Activated naive CD4-positive, alpha-beta T cell treated with anti-CD3 and anti-CD28 coated beads, Interleukin-2, amount 50 U/mL, for 72 hours (primary cell): ENCODE measurements around the gene DENND2D. TPM values are rescaled to one million over a fixed set of nuclear protein-coding genes. Genes with fewer than 3 reads are reported as not detected.

Experiments
- ATAC-seq, 2 donors: fragments of 150-1000 bp; cut with Tn5 transposase; 2 replicates each; pipeline ENCODE4 v1.10.0; 2021; ENCODE audit warnings: mild to moderate bottlenecking in 2 of 2, moderate library complexity in 2 of 2
- DNase-seq, 2 donors: peaks; one replicate each; pipeline ENCODE4 v3.0.0; 2021 to 2022; ENCODE audit warnings: low spot score in 2 of 2
- H3K27ac Mint-ChIP-seq, 2 donors: one replicate each; pipeline ENCODE4 v1.8.0; 2022; ENCODE audit warnings: mild to moderate bottlenecking in 2 of 2, mixed read lengths in 2 of 2
- H3K36me3 Mint-ChIP-seq, 2 donors: one replicate each; pipeline ENCODE4 v1.8.0; 2022; ENCODE audit warnings: mixed read lengths in 2 of 2
- H3K9me3 Mint-ChIP-seq, 2 donors: one replicate each; pipeline ENCODE4 v1.8.0; 2022; ENCODE audit warnings: mixed read lengths in 2 of 2
- total RNA-seq, 2 donors: library from RNA; stranded (reverse); gene quantifications; one replicate each; pipeline ENCODE4 v1.2.3, GENCODE V29; 2022

DENND2D gene
- total RNA-seq, 2 donors from 2014 or later, result 213 to 221 TPM

- no peak for DNase-seq
- Mint-ChIP-seq H3K27ac (no peak overlapping the region), H3K36me3 (peaks cover 6 to 47% of the 10 kb centered on the region in 2 donors), H3K9me3 (no peaks in the 10 kb centered on the region)
- no peak for ATAC-seq
Measured at GRCh38 chr1:111175349-111175748, 25.1 kb downstream of the DENND2D start.

GRCh38 chr1:111174070-111174469 lies 26.4 kb downstream of the DENND2D start:
- DNase-seq (no peak), ATAC-seq (no peak)
- Mint-ChIP-seq H3K27ac (no peak overlapping the region), H3K36me3 (peaks cover 0 to 41% of the 10 kb centered on the region in 2 donors), H3K9me3 (no peaks in the 10 kb centered on the region)

GRCh38 chr1:111172463-111172862 lies 28.0 kb downstream of the DENND2D start:
- Mint-ChIP-seq H3K36me3 (peaks cover 0 to 41% of the 10 kb centered on the region in 2 donors), H3K27ac (no peak overlapping the region), H3K9me3 (no peaks in the 10 kb centered on the region)
- ATAC-seq (no peak), DNase-seq (no peak)

GRCh38 chr1:111164151-111164550 lies 36.3 kb downstream of the DENND2D start:
- H3K9me3 Mint-ChIP-seq, result no peaks in the 10 kb centered on the region
- no peak for ATAC-seq
- H3K36me3 Mint-ChIP-seq, result no peaks in the 10 kb centered on the region

GRCh38 chr1:111163363-111163762 lies 37.1 kb downstream of the DENND2D start:
- no peaks in the 10 kb centered on the region for H3K9me3 Mint-ChIP-seq
- no peak for ATAC-seq
- no peaks in the 10 kb centered on the region for H3K36me3 Mint-ChIP-seq

More at GRCh38 chr1:111164151-111164550, 36.3 kb downstream of the DENND2D start:
- no peak for DNase-seq
- H3K27ac Mint-ChIP-seq, result peak overlapping the region in 1 of 2 donors; percentile 4

GRCh38 chr1:111162488-111162880 lies 38.0 kb downstream of the DENND2D start:
- H3K36me3 Mint-ChIP-seq, result no peaks in the 10 kb centered on the region
- DNase-seq, result no peak
- H3K27ac Mint-ChIP-seq, result peak overlapping the region; percentile 0 to 15
- no peak for ATAC-seq
- H3K9me3 Mint-ChIP-seq, result no peaks in the 10 kb centered on the region

More at GRCh38 chr1:111163363-111163762, 37.1 kb downstream of the DENND2D start:
- no peak overlapping the region for H3K27ac Mint-ChIP-seq
- no peak for DNase-seq

- ATAC-seq, result no peak
- Mint-ChIP-seq H3K27ac (peak overlapping the region; percentile 0 to 15), H3K9me3 (no peaks in the 10 kb centered on the region), H3K36me3 (no peaks in the 10 kb centered on the region)
- no peak for DNase-seq
Measured at GRCh38 chr1:111161843-111162487, 38.5 kb downstream of the DENND2D start.

GRCh38 chr1:111157431-111157830 lies 43.0 kb downstream of the DENND2D start:
- ATAC-seq, result no peak
- H3K9me3 Mint-ChIP-seq, result peaks cover 0 to 9% of the 10 kb centered on the region in 2 donors
- DNase-seq, result no peak
- H3K27ac Mint-ChIP-seq, result no peak overlapping the region
- H3K36me3 Mint-ChIP-seq, result peaks cover 5 to 40% of the 10 kb centered on the region in 2 donors

- no peak overlapping the region for H3K27ac Mint-ChIP-seq
- H3K9me3 Mint-ChIP-seq, result peaks cover 0 to 9% of the 10 kb centered on the region in 2 donors
- H3K36me3 Mint-ChIP-seq, result peaks cover 13 to 65% of the 10 kb centered on the region in 2 donors
- DNase-seq, result no peak
- ATAC-seq, result no peak
Measured at GRCh38 chr1:111154021-111154999, 46.1 kb downstream of the DENND2D start.

- H3K36me3 Mint-ChIP-seq, result peaks cover 18 to 71% of the 10 kb centered on the region in 2 donors
- H3K9me3 Mint-ChIP-seq, result peaks cover 0 to 9% of the 10 kb centered on the region in 2 donors
- H3K27ac Mint-ChIP-seq, result no peak overlapping the region
- no peak for DNase-seq
- no peak for ATAC-seq
Measured at GRCh38 chr1:111151838-111152237, 48.6 kb downstream of the DENND2D start.

GRCh38 chr1:111148376-111148881 lies 52.0 kb downstream of the DENND2D start:
- H3K9me3 Mint-ChIP-seq, result peaks cover 0 to 5% of the 10 kb centered on the region in 2 donors

GRCh38 chr1:111147948-111148347 lies 52.5 kb downstream of the DENND2D start:
- ATAC-seq (no peak), DNase-seq (no peak)
- Mint-ChIP-seq H3K9me3 (peaks cover 0 to under 1% of the 10 kb centered on the region in 2 donors), H3K36me3 (peaks cover 13 to 37% of the 10 kb centered on the region in 2 donors), H3K27ac (no peak overlapping the region)

More at GRCh38 chr1:111148376-111148881, 52.0 kb downstream of the DENND2D start:
- DNase-seq, result no peak
- ATAC-seq, result peak in 1 of 2 donors; percentile 26
- Mint-ChIP-seq H3K27ac (no peak overlapping the region), H3K36me3 (peaks cover 13 to 41% of the 10 kb centered on the region in 2 donors)

GRCh38 chr1:111145963-111146768 lies 54.3 kb downstream of the DENND2D start:
- no peak for DNase-seq
- ATAC-seq, result peak; percentile 56 to 78
- peak overlapping the region; percentile 25 to 72 for H3K27ac Mint-ChIP-seq
- H3K36me3 Mint-ChIP-seq, result peaks cover 9 to 20% of the 10 kb centered on the region in 2 donors
- H3K9me3 Mint-ChIP-seq, result no peaks in the 10 kb centered on the region

- peak in 1 of 2 donors; percentile 26 for ATAC-seq
- Mint-ChIP-seq H3K27ac (peak overlapping the region; percentile 25 to 72), H3K36me3 (peaks cover 9 to 19% of the 10 kb centered on the region in 2 donors), H3K9me3 (no peaks in the 10 kb centered on the region)
- DNase-seq, result no peak
Measured at GRCh38 chr1:111145542-111145941, 54.9 kb downstream of the DENND2D start.

- no peaks in the 10 kb centered on the region for H3K9me3 Mint-ChIP-seq
- H3K27ac Mint-ChIP-seq, result peak overlapping the region in 1 of 2 donors; percentile 94
- ATAC-seq (no peak), DNase-seq (no peak)
- H3K36me3 Mint-ChIP-seq, result peaks cover 12 to 21% of the 10 kb centered on the region in 2 donors
Measured at GRCh38 chr1:111142356-111142975, 58.0 kb downstream of the DENND2D start.
